HFFc6 (cell line): ENCODE results near the gene KMT2D. TPM values are rescaled to one million over a fixed set of nuclear protein-coding genes. Genes with fewer than 3 reads are reported as not detected.
"Not testable (repeated sequence)": the region's sequence is repeated elsewhere in the genome, so short reads cannot be mapped to it uniquely, and the experiment has no call there.

ENCODE experiments used
- DNase-seq: peaks from one replicate; pipeline ENCODE4 v3.0.0-alpha.2; 2018
- H3K27ac Mint-ChIP-seq: 2 replicates; pipeline ENCODE4 v1.8.0; 2020; ENCODE audit warnings: mild to moderate bottlenecking, mixed read lengths
- H3K27me3 Mint-ChIP-seq: 2 replicates; pipeline ENCODE4 v1.8.0; 2021; ENCODE audit warnings: mild to moderate bottlenecking, moderate library complexity, mixed read lengths; ENCODE audit not compliant: insufficient read depth
- H3K36me3 Mint-ChIP-seq: 2 replicates; pipeline ENCODE4 v1.8.0; 2021; ENCODE audit warnings: low read depth, mixed read lengths
- H3K4me1 Mint-ChIP-seq: 2 replicates; pipeline ENCODE4 v1.8.0; 2020; ENCODE audit warnings: low read depth, mixed read lengths
- H3K4me3 Mint-ChIP-seq: 2 replicates; pipeline ENCODE4 v1.8.0; 2020; ENCODE audit warnings: mild to moderate bottlenecking, moderate library complexity, mixed read lengths
- H3K9me3 Mint-ChIP-seq: 2 replicates; pipeline ENCODE4 v1.8.0; 2020; ENCODE audit warnings: mild to moderate bottlenecking, mixed read lengths
- total RNA-seq, 6 experiments: library from RNA; stranded (reverse); fragmentation: NEBNext Ultra II Directional; extraction: Animal tissue kit (Norgen Biotek cat#: 25700); gene quantifications; 2 replicates in 1 of 6; 3 replicates in 5 of 6; pipeline ENCODE4 v1.2.3, GENCODE V29; 2021
- TF ChIP-seq, protein P1 (sequence below): fragments of 200-600 bp; sonication (generic); IDR thresholded peaks from 2 replicates; pipeline ENCODE4 v1.5.0; 2021; ENCODE audit warnings: antibody characterized with exemption, mild to moderate bottlenecking

KMT2D gene
- total RNA-seq, 6 experiments from 2014 or later = 43.9 to 66.6 (median 48.4) TPM

DNA sequence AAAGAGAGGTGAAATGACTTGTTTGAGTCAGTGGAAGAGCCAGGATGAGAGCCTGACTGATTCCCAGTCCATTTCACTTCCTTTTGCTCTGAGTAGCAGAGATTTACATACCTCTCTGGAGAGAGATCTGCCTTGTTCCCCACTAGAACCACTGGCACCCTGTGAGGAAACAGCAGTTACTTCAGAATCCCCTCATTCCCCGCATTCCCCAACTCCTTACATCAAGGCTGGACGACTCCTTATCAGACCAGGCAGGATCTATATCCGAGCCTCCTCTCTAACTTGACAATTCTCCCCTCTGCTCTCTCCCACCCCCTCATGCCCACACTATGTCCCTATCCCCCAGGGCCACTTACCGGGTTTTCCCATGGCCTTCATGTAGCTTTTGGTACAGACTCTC lies 5.5 kb upstream of the KMT2D start:
- no peaks in the 10 kb centered on the region for H3K36me3 Mint-ChIP-seq
- no peak for DNase-seq
- no peak overlapping the region for H3K4me3 Mint-ChIP-seq
- H3K4me1 Mint-ChIP-seq = peaks cover 36% of the 10 kb centered on the region
- H3K27ac Mint-ChIP-seq = no peak overlapping the region
- no peaks in the 10 kb centered on the region for H3K9me3 Mint-ChIP-seq
- H3K27me3 Mint-ChIP-seq = peaks cover 3% of the 10 kb centered on the region; the same call in 1 of the 2 replicates
- TF ChIP-seq, protein P1, sequence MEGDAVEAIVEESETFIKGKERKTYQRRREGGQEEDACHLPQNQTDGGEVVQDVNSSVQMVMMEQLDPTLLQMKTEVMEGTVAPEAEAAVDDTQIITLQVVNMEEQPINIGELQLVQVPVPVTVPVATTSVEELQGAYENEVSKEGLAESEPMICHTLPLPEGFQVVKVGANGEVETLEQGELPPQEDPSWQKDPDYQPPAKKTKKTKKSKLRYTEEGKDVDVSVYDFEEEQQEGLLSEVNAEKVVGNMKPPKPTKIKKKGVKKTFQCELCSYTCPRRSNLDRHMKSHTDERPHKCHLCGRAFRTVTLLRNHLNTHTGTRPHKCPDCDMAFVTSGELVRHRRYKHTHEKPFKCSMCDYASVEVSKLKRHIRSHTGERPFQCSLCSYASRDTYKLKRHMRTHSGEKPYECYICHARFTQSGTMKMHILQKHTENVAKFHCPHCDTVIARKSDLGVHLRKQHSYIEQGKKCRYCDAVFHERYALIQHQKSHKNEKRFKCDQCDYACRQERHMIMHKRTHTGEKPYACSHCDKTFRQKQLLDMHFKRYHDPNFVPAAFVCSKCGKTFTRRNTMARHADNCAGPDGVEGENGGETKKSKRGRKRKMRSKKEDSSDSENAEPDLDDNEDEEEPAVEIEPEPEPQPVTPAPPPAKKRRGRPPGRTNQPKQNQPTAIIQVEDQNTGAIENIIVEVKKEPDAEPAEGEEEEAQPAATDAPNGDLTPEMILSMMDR = no peak

DNA sequence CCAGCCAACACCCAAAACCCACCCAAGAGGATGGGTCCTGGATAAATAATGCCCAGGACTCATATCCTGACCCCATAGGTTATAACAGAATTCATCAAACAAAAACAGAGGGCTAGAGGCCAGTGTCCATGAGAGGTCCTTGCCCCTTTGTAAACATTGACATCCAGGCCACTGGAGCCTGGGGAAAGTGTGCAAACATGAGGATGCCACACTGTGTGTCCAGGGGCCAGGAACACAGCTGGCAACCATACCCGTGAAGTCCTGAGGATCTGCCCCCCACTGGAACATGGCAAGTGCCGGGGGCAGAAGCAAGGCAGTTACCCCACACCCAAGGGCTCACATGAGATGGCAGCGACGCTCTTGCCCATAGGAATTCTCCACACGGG lies 4.2 kb upstream of the KMT2D start:
- Mint-ChIP-seq H3K4me1 (peaks cover 31% of the 10 kb centered on the region), H3K36me3 (no peaks in the 10 kb centered on the region), H3K27ac (no peak overlapping the region), H3K4me3 (no peak overlapping the region), H3K27me3 (peaks cover 3% of the 10 kb centered on the region; the same call in 1 of the 2 replicates), H3K9me3 (no peaks in the 10 kb centered on the region)
- TF ChIP-seq, protein P1 = no peak
- no peak for DNase-seq

DNA sequence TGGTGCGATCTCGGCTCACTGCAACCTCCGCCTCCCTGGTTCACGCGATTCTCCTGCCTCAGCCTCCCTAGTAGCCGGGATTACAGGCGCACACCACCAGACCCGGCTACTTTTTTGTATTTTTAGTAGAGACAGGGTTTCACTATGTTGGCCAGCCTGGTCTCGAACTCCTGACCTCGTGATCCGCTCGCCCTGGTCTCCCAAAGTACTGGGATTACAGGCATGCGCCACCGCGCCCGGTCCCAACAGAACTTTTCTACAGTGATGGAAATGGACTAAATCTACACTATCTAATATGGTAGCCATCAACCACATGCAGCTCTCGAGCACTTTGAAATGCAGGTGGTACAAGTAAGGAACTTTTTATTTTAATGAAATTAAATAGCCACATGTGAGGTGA lies 1.3 kb upstream of the KMT2D start:
- not testable (repeated sequence) for H3K27me3 Mint-ChIP-seq, H3K27ac Mint-ChIP-seq, DNase-seq, H3K9me3 Mint-ChIP-seq
- peak overlapping the region; percentile 97; the same call in 1 of the 2 replicates for H3K4me3 Mint-ChIP-seq
- peaks cover 37% of the 10 kb centered on the region for H3K4me1 Mint-ChIP-seq
- H3K36me3 Mint-ChIP-seq = peaks cover 11% of the 10 kb centered on the region; the same call in 1 of the 2 replicates

DNA sequence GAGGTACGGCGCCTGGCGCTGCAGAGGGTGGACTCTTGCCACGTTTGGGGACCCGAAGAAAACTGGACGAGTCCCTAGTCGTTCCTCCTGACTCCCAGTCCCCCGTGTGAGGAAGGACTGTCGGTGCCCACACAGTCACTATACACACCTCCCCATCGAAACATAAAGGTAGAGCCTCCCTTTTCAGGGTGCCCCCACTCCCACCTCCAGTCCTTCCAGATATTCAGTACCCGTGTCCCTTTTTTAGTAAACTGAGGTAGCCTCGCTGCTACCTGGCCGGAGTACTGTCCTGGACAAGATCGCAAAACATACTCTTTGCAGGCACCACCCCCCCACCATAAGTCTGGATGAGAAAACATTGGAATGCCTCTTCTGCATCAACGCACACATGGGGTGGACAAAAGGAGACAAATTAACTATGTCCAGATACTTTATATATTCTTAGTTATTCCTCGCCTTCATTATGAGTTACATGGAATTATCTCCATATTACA lies 610 bp upstream of the KMT2D start:
- Mint-ChIP-seq H3K9me3 (no peaks in the 10 kb centered on the region), H3K27me3 (peaks cover 2% of the 10 kb centered on the region; the same call in 1 of the 2 replicates), H3K4me1 (peaks cover 44% of the 10 kb centered on the region), H3K36me3 (peaks cover 15% of the 10 kb centered on the region; the same call in 1 of the 2 replicates), H3K27ac (peak overlapping the region; percentile 97), H3K4me3 (peak overlapping the region; percentile 97)
- DNase-seq = no peak
- TF ChIP-seq, protein P1 = no peak

DNA sequence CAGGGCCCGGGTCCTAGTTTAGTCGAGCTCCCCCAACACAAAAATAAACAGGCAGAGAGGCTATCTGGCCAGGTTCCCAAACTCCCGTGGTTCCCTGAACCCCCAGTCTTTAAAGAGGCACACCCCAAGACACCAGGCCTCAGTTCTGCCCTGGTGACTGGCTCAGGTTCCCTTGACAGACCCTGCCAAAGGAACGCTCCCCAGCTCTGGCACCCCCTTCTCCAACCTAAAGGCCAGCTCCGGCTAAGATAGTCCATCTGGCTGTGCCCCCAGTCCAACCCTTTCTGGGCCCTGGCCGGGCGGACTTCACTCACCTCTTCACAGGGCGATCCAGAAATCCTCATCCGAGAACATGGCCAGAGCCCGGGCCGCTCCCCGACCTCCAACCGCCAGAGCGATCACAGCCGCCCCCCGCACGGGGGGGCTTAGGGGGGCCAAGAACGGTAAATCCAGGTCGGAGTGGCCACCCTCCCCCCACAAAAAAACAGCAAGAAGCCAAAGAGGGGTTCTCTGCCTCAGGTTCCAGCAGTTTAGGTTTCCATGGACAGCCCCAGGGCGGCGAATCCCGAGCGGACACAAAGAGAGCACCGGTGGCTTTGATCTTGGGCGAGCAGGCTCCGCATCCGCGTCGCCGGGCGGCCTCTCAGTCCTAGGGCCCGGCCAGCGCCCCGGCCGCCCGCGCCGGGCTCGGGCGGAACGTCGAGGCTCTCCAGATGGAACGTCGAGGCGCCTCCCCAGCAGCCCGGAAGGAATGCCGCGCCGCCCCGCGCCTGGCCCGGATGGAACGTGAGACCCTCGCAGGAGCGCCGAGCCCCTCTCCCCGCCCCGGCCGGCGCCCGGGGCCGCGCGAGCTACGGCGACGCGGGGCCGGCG lies 1.1 kb downstream of the KMT2D start:
- no peaks in the 10 kb centered on the region for H3K27me3 Mint-ChIP-seq
- H3K9me3 Mint-ChIP-seq = no peaks in the 10 kb centered on the region
- H3K36me3 Mint-ChIP-seq = peaks cover 22% of the 10 kb centered on the region
- DNase-seq = no peak
- H3K4me3 Mint-ChIP-seq = peak overlapping the region; percentile 97
- TF ChIP-seq, protein P1 = no peak
- peak overlapping the region; percentile 93 for H3K27ac Mint-ChIP-seq
- H3K4me1 Mint-ChIP-seq = peaks cover 61% of the 10 kb centered on the region

DNA sequence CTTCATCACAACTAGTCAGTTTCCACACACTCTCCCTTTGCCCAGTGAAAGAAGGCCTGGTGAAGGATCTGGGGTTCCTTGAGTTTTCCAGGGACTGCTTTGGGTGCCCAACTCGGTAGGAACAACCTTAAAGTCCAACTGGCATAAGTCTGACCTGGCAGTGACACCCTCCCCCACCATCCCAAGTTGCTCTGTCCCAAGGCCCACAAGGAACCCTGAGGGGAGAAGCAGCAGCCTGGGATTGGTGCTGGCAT lies 1.6 kb downstream of the KMT2D start:
- Mint-ChIP-seq H3K27ac (peak overlapping the region; percentile 93), H3K9me3 (no peaks in the 10 kb centered on the region), H3K27me3 (no peaks in the 10 kb centered on the region), H3K4me1 (peaks cover 58% of the 10 kb centered on the region), H3K4me3 (peak overlapping the region; percentile 97), H3K36me3 (peaks cover 22% of the 10 kb centered on the region)
- DNase-seq = no peak
- TF ChIP-seq, protein P1 = no peak
